Heart right ventricle (tissue), 16 donors: Measurements from ENCODE around the gene TMEM38A. TPM values are rescaled to one million over a fixed set of nuclear protein-coding genes. Genes with fewer than 3 reads are reported as not detected.
A peak's percentile ranks its signal among the peaks of the same experiment; 100 is the strongest.

Experiments
- ATAC-seq, 8 donors: fragments of 200-7000 bp; cut with Tn5 transposase; one replicate each; pipeline ENCODE4 v1.9.1; 2020; ENCODE audit warnings: mild to moderate bottlenecking in 8 of 8, moderate library complexity in 8 of 8, moderate number of reproducible peaks in 1 of 8
- DNase-seq, 2 donors: peaks; one replicate each; pipeline ENCODE4 v3.0.0-alpha.2; 2020
- H3K27ac ChIP-seq, 10 donors: fragments of 200-600 bp; sonication (generic) in 2 of 10; one replicate each; pipeline versions ENCODE4 v1.5.0 to v1.8.0; 2020 to 2022; ENCODE audit warnings: mild to moderate bottlenecking in 3 of 10
- H3K27me3 ChIP-seq, 7 donors: fragments of 200-600 bp; one replicate each; pipeline ENCODE4 v1.8.0; 2021 to 2022; ENCODE audit warnings: mild to moderate bottlenecking in 2 of 7
- H3K36me3 ChIP-seq, 9 donors: fragments of 200-600 bp; sonication (generic) in 1 of 9; one replicate each; pipeline versions ENCODE4 v1.5.0 to v1.8.0; 2020 to 2022; ENCODE audit warnings: mild to moderate bottlenecking in 2 of 9
- H3K4me1 ChIP-seq, 9 donors: fragments of 200-600 bp; sonication (generic) in 1 of 9; one replicate each; pipeline versions ENCODE4 v1.5.0 to v1.8.0; 2020 to 2022; ENCODE audit warnings: mild to moderate bottlenecking in 4 of 9
- H3K4me3 ChIP-seq, 10 donors: fragments of 200-600 bp; sonication (generic) in 2 of 10; one replicate each; pipeline versions ENCODE4 v1.5.0 to v1.8.0; 2020 to 2022; ENCODE audit warnings: mild to moderate bottlenecking in 7 of 10, moderate library complexity in 2 of 10
- H3K9me3 ChIP-seq, 11 donors: fragments of 200-600 bp in 10 of 11; sonication (generic) in 2 of 11; one replicate each; pipeline versions ENCODE4 v1.5.0 to v1.8.0; 2013 to 2022; ENCODE audit warnings: mild to moderate bottlenecking in 2 of 11, control low read depth in 1 of 11, moderate library complexity in 1 of 11
- CTCF ChIP-seq, 9 donors: fragments of 200-600 bp; sonication (generic) in 2 of 9; IDR thresholded peaks; one replicate each; pipeline versions ENCODE4 v1.5.0 to v1.8.0; 2021 to 2022; ENCODE audit warnings: antibody characterized with exemption in 9 of 9, mild to moderate bottlenecking in 5 of 9, moderate library complexity in 1 of 9
- WGBS, 2 donors: extraction: QIAGEN DNeasy Blood & Tissue Kit; methylation state at CpG; one replicate each; pipeline ENCODE4 v1.1.7; 2013; ENCODE audit warnings: inconsistent platforms in 1 of 2; 5-methylcytosine and 5-hydroxymethylcytosine counted together
- intact Hi-C, 10 donors: fragments of 100-400 bp; cut with DNase I; formaldehyde crosslinking; loops; one replicate each; pipeline versions ENCODE4 v1.11.1 to v1.14.2; 2022
- polyA plus RNA-seq, 2 donors: library from polyadenylated mRNA; stranded (reverse); fragments of 200-250 nt; gene quantifications; one replicate each; pipeline ENCODE4 v1.2.3, GENCODE V29; 2013
- total RNA-seq, 10 donors: library from RNA; stranded (reverse); fragmentation: NEBNext Ultra II Directional in 3 of 10; extraction: Animal tissue kit (Norgen Biotek cat#: 25700) in 3 of 10; gene quantifications; one replicate each; pipeline versions ENCODE4 v1.2.1 to v1.2.4, GENCODE V29; 2021 to 2023
- donor health status: Arrhythmogenic right ventricular cardiomyopathy.
- donor health status: ischemic (EF 13 %, LVEDD 7.1; RV severe dilation, severe dysfunction).
- donor health status: healthy with polysubstance abuse.
- donor health status: DM: no; HTN: yes; CAD: no.
- donor health status: DM: no; HTN: no; CAD: no.
- donor health status: ischemic (EF 25% LVEDD 6.9; RV normal size, moderate dysfunction).
- donor health status: ischemic (EF 25% LVEDD 5.7; RV mildly dilated, moderate dysfunction).
- donor health status: healthy.
- donor health status: DM: yes; HTN: yes; CAD: no.
- donor health status: Ischemic cardiomyopathy.
- donor health status: ischemic (EF 35%, LVEDD 5.7; RV mildly dilated, moderate dysfunction).
- donor health status: nonischemic (EF 11% LVEDD 7.7; RV severe dilation, severe dysfunction).
- donor health status: DM: yes; HTN: yes; CAD: no.
- donor health status: PGD.
- donor health status: ischemic (EF 29% LVEDD 5.4; RV normal size, mild dysfunction).
- donor health status: nonischemic (EF 23%, LVEDD 6.1; RV moderate dilation, normal function).

TMEM38A gene
- total and polyA plus RNA-seq, 12 donors, result 17.2 to 41.4 (median 29.6) TPM

DNA sequence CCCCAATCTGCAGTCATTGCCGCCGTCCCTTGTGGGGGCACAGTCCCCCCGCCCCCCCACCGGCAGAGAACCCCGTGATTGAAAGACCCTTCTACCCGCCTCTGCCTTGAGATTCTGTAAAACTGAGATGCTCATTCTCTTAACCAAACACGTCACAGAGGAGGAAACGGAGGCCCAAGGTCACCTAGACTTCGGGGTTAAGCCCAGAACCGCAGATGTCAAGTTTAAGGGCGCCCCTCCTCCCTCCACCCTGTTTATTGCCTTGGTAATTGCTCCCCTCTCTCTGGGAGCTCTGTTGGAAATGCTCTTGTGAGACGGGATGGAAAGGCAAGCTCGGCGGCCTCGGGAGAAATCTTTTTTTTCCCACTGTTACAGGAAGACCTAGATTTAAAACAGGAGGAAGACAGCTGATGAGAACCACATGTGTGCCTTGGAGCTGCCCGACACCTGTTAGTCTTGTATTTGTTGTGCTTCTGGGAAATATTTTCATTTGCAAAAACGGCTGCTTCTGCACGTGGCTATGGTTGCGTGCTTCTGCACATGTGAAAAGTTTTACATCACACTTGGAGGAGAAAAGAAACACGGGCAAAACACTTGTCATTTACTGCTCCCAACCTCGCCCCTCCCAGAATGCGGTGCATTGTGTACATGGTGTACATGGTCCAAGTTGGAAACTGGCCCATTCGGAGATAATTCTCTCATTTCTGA lies 31.8 kb upstream of the TMEM38A start:
- Histone ChIP-seq H3K4me3 (peak overlapping the region; percentile 68 to 99 (median 96)), H3K4me1 (peaks cover 0 to 52% (median 47%) of the 10 kb centered on the region in 9 donors), H3K9me3 (no peaks in the 10 kb centered on the region), H3K27me3 (no peaks in the 10 kb centered on the region), H3K27ac (peak overlapping the region; percentile 88 to 99 (median 98)), H3K36me3 (peaks cover 0 to 58% (median 25%) of the 10 kb centered on the region in 9 donors)
- ATAC-seq (peak in 7 of 8 donors; percentile 4 to 59 (median 36)), DNase-seq (peak in 1 of 2 donors; percentile 65)
- TF ChIP-seq CTCF (IDR thresholded peaks at IDR 0.05), result no peak
- intact Hi-C loops, result loop anchor here (2.0 to 10.0 kb wide), 5 partner anchors 32 to 57 kb away; partner anchors contain the start of genes SLC35E1 (in 9 of the 10), SMIM7 (in 2 of the 10) and TMEM38A (in 2 of the 10)
- WGBS, 2 donors, result 1 to 2% methylated on average over 23 of the region's 23 CpGs

DNA sequence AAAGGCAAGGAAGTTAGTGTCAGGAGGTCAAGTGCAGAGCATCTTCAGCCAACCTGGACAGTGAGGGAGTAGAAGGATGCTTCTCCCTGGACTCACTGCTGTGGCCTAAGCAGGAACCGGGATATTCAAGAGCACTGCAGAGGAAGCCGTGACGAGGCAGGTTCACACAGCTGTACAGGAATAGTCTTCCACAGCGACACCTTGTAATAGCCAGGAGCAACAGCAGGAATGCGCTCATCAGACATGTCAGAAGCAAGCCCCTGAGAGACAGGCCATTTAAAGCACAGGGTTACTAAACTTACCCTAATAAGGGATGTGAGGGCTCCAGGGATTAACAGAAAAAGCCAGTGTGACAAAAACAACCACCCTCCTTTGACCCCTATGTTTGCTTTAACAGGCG lies 29.5 kb upstream of the TMEM38A start:
- DNase-seq (no peak), ATAC-seq (no peak)
- peaks cover 0 to 63% (median 28%) of the 10 kb centered on the region in 9 donors for H3K36me3 ChIP-seq
- TF ChIP-seq CTCF (IDR thresholded peaks at IDR 0.05), result no peak
- intact Hi-C loops, result no loop called here
- no peak overlapping the region for H3K27ac ChIP-seq
- no peaks in the 10 kb centered on the region for H3K27me3 ChIP-seq
- H3K4me1 ChIP-seq, result peaks cover 0 to 30% (median 25%) of the 10 kb centered on the region in 9 donors
- H3K4me3 ChIP-seq, result no peak overlapping the region
- no peaks in the 10 kb centered on the region for H3K9me3 ChIP-seq
- 86 to 92% methylated on average over 6 of the region's 6 CpGs for WGBS, 2 donors

- Histone ChIP-seq H3K9me3 (no peaks in the 10 kb centered on the region), H3K4me3 (no peak overlapping the region), H3K27me3 (no peaks in the 10 kb centered on the region), H3K4me1 (peaks cover 0 to 10% (median 3%) of the 10 kb centered on the region in 9 donors), H3K36me3 (peaks cover 0 to 100% (median 45%) of the 10 kb centered on the region in 9 donors), H3K27ac (no peak overlapping the region)
- intact Hi-C loops, result no loop called here
- peak in 1 of 8 donors; percentile 20 for ATAC-seq
- no peak for TF ChIP-seq CTCF (IDR thresholded peaks at IDR 0.05)
- no peak for DNase-seq
Measured at GRCh38 chr19:16637535-16637934, 23.4 kb upstream of the TMEM38A start.

- WGBS, 2 donors, result 95 to 97% methylated on average over 1 of the region's 1 CpG
- Histone ChIP-seq H3K27ac (no peak overlapping the region), H3K36me3 (peaks cover 0 to 100% (median 41%) of the 10 kb centered on the region in 9 donors), H3K27me3 (no peaks in the 10 kb centered on the region), H3K4me1 (peaks cover 0 to 10% (median 3%) of the 10 kb centered on the region in 9 donors), H3K4me3 (no peak overlapping the region), H3K9me3 (no peaks in the 10 kb centered on the region)
- ATAC-seq (no peak), DNase-seq (no peak)
- no peak for TF ChIP-seq CTCF (IDR thresholded peaks at IDR 0.05)
- intact Hi-C loops, result no loop called here
Measured at GRCh38 chr19:16638666-16639065, 22.3 kb upstream of the TMEM38A start.
